ENCODE data around the gene SNRPB.

Gene SNRPB

DNA sequence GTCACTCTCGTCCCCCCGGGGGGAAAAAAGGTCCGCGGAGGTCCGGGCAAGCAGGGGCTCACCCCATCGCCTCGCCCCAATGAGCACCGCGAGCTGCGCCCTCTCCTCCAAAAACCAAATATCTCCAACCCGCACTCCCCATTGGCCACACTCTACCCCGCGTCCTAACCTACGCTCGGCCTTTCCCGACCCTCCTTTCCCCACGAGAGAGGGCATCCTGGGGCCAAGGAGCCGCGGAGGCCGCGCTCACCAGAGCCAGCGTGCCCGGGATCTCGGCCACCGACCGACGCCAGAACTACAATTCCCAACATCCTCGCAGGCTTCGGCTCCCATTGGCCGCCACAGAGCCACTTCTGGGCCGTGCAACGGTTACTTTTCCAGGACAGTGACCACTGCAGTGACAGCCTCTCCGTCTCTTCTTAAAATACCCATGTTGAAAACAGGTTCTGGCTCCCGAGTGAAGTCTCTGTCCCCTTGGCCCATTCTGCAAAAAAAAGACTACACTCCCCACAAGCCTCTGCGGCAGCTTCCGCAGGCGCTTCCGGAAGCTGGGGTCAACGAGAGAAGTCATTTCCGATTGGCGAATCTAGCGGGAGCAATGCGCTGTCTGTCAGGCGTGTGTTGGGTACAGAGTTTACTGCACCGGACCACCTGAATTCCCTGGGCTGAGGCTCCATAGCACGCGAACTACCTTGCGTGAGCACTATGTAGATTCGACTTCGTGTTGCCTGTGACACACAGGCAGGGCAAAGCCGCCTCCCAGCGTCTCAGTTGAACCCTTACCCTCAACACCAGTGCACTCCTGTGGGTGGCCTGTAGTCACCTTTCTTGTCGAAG, 38.3 kb upstream of the SNRPB start, which contains the start of gene ZNF343 (continued):
- TF ChIP-seq ZBTB1 (tag by site-specific recombination; IDR thresholded peaks at IDR 0.05) (no peak), ZNF221 (tag by site-specific recombination; IDR thresholded peaks at IDR 0.05; ENCODE audit: borderline replicate concordance) (no peak), PRDM1 (tag by site-specific recombination; IDR thresholded peaks at IDR 0.05) (no peak), ZNF621 (tag by site-specific recombination; IDR thresholded peaks at IDR 0.05) (no peak), ZNF37A (tag by site-specific recombination; IDR thresholded peaks at IDR 0.05) (no peak), FEZF1 (tag by site-specific recombination; IDR thresholded peaks at IDR 0.05) (no peak), ZNF670 (tag by site-specific recombination; IDR thresholded peaks at IDR 0.05; ENCODE audit: low read depth) (no peak), ZNF292 (tag by site-specific recombination; IDR thresholded peaks at IDR 0.05; ENCODE audit: borderline replicate concordance, low read depth) (no peak), KLF8 (tag by site-specific recombination; IDR thresholded peaks at IDR 0.05) (peak; percentile 16; the same call in 1 of the 2 replicates), ZIC2 (tag by site-specific recombination; IDR thresholded peaks at IDR 0.05) (peak; percentile 31), ZNF501 (tag by site-specific recombination; IDR thresholded peaks at IDR 0.05) (no peak), ZNF843 (tag by site-specific recombination; IDR thresholded peaks at IDR 0.05) (no peak), ZNF837 (tag by site-specific recombination; IDR thresholded peaks at IDR 0.05) (no peak), BCL11B (tag by site-specific recombination; IDR thresholded peaks at IDR 0.05; ENCODE audit: low read depth) (no peak), ZNF707 (tag by site-specific recombination; IDR thresholded peaks at IDR 0.05) (no peak), ZBTB20 (tag by site-specific recombination; IDR thresholded peaks at IDR 0.05) (peak; percentile 87), ZNF785 (tag by site-specific recombination; IDR thresholded peaks at IDR 0.05) (no peak), ZNF610 (tag by site-specific recombination; IDR thresholded peaks at IDR 0.05; ENCODE audit: borderline replicate concordance) (no peak)
- TF ChIP-seq, protein P1, sequence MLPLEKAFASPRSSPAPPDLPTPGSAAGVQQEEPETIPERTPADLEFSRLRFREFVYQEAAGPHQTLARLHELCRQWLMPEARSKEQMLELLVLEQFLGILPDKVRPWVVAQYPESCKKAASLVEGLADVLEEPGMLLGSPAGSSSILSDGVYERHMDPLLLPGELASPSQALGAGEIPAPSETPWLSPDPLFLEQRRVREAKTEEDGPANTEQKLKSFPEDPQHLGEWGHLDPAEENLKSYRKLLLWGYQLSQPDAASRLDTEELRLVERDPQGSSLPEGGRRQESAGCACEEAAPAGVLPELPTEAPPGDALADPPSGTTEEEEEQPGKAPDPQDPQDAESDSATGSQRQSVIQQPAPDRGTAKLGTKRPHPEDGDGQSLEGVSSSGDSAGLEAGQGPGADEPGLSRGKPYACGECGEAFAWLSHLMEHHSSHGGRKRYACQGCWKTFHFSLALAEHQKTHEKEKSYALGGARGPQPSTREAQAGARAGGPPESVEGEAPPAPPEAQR (tag by site-specific recombination; IDR thresholded peaks at IDR 0.05): no peak
- TF ChIP-seq, protein P2, sequence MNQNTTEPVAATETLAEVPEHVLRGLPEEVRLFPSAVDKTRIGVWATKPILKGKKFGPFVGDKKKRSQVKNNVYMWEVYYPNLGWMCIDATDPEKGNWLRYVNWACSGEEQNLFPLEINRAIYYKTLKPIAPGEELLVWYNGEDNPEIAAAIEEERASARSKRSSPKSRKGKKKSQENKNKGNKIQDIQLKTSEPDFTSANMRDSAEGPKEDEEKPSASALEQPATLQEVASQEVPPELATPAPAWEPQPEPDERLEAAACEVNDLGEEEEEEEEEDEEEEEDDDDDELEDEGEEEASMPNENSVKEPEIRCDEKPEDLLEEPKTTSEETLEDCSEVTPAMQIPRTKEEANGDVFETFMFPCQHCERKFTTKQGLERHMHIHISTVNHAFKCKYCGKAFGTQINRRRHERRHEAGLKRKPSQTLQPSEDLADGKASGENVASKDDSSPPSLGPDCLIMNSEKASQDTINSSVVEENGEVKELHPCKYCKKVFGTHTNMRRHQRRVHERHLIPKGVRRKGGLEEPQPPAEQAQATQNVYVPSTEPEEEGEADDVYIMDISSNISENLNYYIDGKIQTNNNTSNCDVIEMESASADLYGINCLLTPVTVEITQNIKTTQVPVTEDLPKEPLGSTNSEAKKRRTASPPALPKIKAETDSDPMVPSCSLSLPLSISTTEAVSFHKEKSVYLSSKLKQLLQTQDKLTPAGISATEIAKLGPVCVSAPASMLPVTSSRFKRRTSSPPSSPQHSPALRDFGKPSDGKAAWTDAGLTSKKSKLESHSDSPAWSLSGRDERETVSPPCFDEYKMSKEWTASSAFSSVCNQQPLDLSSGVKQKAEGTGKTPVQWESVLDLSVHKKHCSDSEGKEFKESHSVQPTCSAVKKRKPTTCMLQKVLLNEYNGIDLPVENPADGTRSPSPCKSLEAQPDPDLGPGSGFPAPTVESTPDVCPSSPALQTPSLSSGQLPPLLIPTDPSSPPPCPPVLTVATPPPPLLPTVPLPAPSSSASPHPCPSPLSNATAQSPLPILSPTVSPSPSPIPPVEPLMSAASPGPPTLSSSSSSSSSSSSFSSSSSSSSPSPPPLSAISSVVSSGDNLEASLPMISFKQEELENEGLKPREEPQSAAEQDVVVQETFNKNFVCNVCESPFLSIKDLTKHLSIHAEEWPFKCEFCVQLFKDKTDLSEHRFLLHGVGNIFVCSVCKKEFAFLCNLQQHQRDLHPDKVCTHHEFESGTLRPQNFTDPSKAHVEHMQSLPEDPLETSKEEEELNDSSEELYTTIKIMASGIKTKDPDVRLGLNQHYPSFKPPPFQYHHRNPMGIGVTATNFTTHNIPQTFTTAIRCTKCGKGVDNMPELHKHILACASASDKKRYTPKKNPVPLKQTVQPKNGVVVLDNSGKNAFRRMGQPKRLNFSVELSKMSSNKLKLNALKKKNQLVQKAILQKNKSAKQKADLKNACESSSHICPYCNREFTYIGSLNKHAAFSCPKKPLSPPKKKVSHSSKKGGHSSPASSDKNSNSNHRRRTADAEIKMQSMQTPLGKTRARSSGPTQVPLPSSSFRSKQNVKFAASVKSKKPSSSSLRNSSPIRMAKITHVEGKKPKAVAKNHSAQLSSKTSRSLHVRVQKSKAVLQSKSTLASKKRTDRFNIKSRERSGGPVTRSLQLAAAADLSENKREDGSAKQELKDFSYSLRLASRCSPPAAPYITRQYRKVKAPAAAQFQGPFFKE (tag by site-specific recombination; IDR thresholded peaks at IDR 0.05; ENCODE audit: borderline replicate concordance): no peak
- TF ChIP-seq, protein P3, sequence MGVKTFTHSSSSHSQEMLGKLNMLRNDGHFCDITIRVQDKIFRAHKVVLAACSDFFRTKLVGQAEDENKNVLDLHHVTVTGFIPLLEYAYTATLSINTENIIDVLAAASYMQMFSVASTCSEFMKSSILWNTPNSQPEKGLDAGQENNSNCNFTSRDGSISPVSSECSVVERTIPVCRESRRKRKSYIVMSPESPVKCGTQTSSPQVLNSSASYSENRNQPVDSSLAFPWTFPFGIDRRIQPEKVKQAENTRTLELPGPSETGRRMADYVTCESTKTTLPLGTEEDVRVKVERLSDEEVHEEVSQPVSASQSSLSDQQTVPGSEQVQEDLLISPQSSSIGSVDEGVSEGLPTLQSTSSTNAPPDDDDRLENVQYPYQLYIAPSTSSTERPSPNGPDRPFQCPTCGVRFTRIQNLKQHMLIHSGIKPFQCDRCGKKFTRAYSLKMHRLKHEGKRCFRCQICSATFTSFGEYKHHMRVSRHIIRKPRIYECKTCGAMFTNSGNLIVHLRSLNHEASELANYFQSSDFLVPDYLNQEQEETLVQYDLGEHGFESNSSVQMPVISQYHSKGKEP (tag by site-specific recombination; IDR thresholded peaks at IDR 0.05): no peak
- TF ChIP-seq, protein P4, sequence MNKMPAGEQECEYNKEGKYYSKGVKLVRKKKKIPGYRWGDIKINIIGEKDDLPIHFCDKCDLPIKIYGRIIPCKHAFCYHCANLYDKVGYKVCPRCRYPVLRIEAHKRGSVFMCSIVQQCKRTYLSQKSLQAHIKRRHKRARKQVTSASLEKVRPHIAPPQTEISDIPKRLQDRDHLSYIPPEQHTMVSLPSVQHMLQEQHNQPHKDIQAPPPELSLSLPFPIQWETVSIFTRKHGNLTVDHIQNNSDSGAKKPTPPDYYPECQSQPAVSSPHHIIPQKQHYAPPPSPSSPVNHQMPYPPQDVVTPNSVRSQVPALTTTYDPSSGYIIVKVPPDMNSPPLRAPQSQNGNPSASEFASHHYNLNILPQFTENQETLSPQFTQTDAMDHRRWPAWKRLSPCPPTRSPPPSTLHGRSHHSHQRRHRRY (tag by site-specific recombination; IDR thresholded peaks at IDR 0.05): no peak
- TF ChIP-seq, protein P5, sequence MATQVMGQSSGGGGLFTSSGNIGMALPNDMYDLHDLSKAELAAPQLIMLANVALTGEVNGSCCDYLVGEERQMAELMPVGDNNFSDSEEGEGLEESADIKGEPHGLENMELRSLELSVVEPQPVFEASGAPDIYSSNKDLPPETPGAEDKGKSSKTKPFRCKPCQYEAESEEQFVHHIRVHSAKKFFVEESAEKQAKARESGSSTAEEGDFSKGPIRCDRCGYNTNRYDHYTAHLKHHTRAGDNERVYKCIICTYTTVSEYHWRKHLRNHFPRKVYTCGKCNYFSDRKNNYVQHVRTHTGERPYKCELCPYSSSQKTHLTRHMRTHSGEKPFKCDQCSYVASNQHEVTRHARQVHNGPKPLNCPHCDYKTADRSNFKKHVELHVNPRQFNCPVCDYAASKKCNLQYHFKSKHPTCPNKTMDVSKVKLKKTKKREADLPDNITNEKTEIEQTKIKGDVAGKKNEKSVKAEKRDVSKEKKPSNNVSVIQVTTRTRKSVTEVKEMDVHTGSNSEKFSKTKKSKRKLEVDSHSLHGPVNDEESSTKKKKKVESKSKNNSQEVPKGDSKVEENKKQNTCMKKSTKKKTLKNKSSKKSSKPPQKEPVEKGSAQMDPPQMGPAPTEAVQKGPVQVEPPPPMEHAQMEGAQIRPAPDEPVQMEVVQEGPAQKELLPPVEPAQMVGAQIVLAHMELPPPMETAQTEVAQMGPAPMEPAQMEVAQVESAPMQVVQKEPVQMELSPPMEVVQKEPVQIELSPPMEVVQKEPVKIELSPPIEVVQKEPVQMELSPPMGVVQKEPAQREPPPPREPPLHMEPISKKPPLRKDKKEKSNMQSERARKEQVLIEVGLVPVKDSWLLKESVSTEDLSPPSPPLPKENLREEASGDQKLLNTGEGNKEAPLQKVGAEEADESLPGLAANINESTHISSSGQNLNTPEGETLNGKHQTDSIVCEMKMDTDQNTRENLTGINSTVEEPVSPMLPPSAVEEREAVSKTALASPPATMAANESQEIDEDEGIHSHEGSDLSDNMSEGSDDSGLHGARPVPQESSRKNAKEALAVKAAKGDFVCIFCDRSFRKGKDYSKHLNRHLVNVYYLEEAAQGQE (tag by site-specific recombination; IDR thresholded peaks at IDR 0.05): no peak
- TF ChIP-seq, protein P6, sequence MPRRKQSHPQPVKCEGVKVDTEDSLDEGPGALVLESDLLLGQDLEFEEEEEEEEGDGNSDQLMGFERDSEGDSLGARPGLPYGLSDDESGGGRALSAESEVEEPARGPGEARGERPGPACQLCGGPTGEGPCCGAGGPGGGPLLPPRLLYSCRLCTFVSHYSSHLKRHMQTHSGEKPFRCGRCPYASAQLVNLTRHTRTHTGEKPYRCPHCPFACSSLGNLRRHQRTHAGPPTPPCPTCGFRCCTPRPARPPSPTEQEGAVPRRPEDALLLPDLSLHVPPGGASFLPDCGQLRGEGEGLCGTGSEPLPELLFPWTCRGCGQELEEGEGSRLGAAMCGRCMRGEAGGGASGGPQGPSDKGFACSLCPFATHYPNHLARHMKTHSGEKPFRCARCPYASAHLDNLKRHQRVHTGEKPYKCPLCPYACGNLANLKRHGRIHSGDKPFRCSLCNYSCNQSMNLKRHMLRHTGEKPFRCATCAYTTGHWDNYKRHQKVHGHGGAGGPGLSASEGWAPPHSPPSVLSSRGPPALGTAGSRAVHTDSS (tag by site-specific recombination; IDR thresholded peaks at IDR 0.05): no peak

Data from HEK293 (cell line).